Calu3 (cell line): ENCODE measurements around the gene DRD1. TPM values are rescaled to one million over a fixed set of nuclear protein-coding genes. Genes with fewer than 3 reads are reported as not detected.
"Not testable (repeated sequence)": the region's sequence is repeated elsewhere in the genome, so short reads cannot be mapped to it uniquely, and the experiment has no call there.

Experiments used
- BruUV-seq: library from RNA; stranded (reverse); fragments of 400-500 nt; replicated peaks from 2 replicates; lab custom pipeline; 2021; lab: Mats Ljungman, UMichigan
- CTCF ChIA-PET: fragments of 300-600 bp; sonication (Branson Sonifier 250); formaldehyde crosslinking; loops from one replicate; lab custom pipeline; 2022; ENCODE audit warnings: antibody characterized with exemption; lab: Charles Lee
- DNase-seq: peaks from one replicate; pipeline ENCODE4 v3.0.0; 2022
- H3K27ac Mint-ChIP-seq: one replicate; pipeline ENCODE4 v1.8.0; 2022; ENCODE audit warnings: mixed read lengths; ENCODE audit not compliant: unreplicated experiment
- H3K27me3 Mint-ChIP-seq: one replicate; pipeline ENCODE4 v1.8.0; 2022; ENCODE audit warnings: mixed read lengths; ENCODE audit not compliant: unreplicated experiment
- H3K36me3 Mint-ChIP-seq: one replicate; pipeline ENCODE4 v1.8.0; 2022; ENCODE audit warnings: mild to moderate bottlenecking, moderate library complexity, mixed read lengths; ENCODE audit not compliant: insufficient read depth, unreplicated experiment
- H3K4me1 Mint-ChIP-seq: one replicate; pipeline ENCODE4 v1.8.0; 2022; ENCODE audit warnings: mild to moderate bottlenecking, low read depth, mixed read lengths; ENCODE audit not compliant: unreplicated experiment
- H3K4me3 Mint-ChIP-seq: one replicate; pipeline ENCODE4 v1.8.0; 2022; ENCODE audit warnings: mild to moderate bottlenecking, low read depth, moderate library complexity, mixed read lengths; ENCODE audit not compliant: unreplicated experiment
- H3K9me3 Mint-ChIP-seq: one replicate; pipeline ENCODE4 v1.8.0; 2022; ENCODE audit warnings: low read depth, mixed read lengths; ENCODE audit not compliant: unreplicated experiment
- CTCF ChIP-seq: fragments of 200-600 bp; IDR thresholded peaks from one replicate; pipeline ENCODE4 v1.8.0; 2022; ENCODE audit warnings: antibody characterized with exemption; ENCODE audit not compliant: unreplicated experiment
- intact Hi-C: fragments of 100-400 bp; cut with micrococcal nuclease; formaldehyde crosslinking; loops from one replicate; pipeline ENCODE4 v1.10.0; 2022; ENCODE audit not compliant: unreplicated experiment
- total RNA-seq: library from RNA; stranded (reverse); gene quantifications from 2 replicates; pipeline ENCODE4 v1.2.3, GENCODE V29; 2022

Gene DRD1
- total RNA-seq, 1 experiment from 2014 or later: not detected

GRCh38 chr5:175427762-175428161 is 16.2 kb downstream of the DRD1 start:
- intact Hi-C loops: no loop called here
- TF ChIP-seq CTCF: no peak
- Mint-ChIP-seq H3K36me3 (no peaks in the 10 kb centered on the region), H3K9me3 (peaks cover 18% of the 10 kb centered on the region), H3K27me3 (no peaks in the 10 kb centered on the region), H3K4me1 (no peaks in the 10 kb centered on the region), H3K4me3 (no peak overlapping the region), H3K27ac (no peak overlapping the region)
- CTCF ChIA-PET: no interaction called here
- BruUV-seq: no TSS peak
- no peak for DNase-seq

GRCh38 chr5:175424594-175424993 is 19.4 kb downstream of the DRD1 start:
- intact Hi-C loops, H3K36me3 Mint-ChIP-seq, H3K4me3 Mint-ChIP-seq, CTCF ChIA-PET, DNase-seq, H3K27me3 Mint-ChIP-seq, H3K27ac Mint-ChIP-seq, BruUV-seq, H3K4me1 Mint-ChIP-seq: not testable (repeated sequence)
- H3K9me3 Mint-ChIP-seq: peaks cover 23% of the 10 kb centered on the region

GRCh38 chr5:175422058-175422457 is 21.9 kb downstream of the DRD1 start:
- no peaks in the 10 kb centered on the region for H3K27me3 Mint-ChIP-seq
- H3K4me3 Mint-ChIP-seq: no peak overlapping the region
- no peaks in the 10 kb centered on the region for H3K4me1 Mint-ChIP-seq
- no peaks in the 10 kb centered on the region for H3K36me3 Mint-ChIP-seq
- no peak for TF ChIP-seq CTCF
- BruUV-seq: no TSS peak
- no peak for DNase-seq
- H3K9me3 Mint-ChIP-seq: peaks cover 13% of the 10 kb centered on the region
- H3K27ac Mint-ChIP-seq: no peak overlapping the region
- CTCF ChIA-PET: no interaction called here
- intact Hi-C loops: no loop called here

GRCh38 chr5:175420383-175420782 is 23.6 kb downstream of the DRD1 start:
- no peak overlapping the region for H3K27ac Mint-ChIP-seq
- H3K4me3 Mint-ChIP-seq: no peak overlapping the region
- intact Hi-C loops: no loop called here
- no peak for TF ChIP-seq CTCF
- H3K9me3 Mint-ChIP-seq: peaks cover 15% of the 10 kb centered on the region
- BruUV-seq: no TSS peak
- H3K27me3 Mint-ChIP-seq: no peaks in the 10 kb centered on the region
- DNase-seq: no peak
- H3K4me1 Mint-ChIP-seq: no peaks in the 10 kb centered on the region
- CTCF ChIA-PET: no interaction called here
- H3K36me3 Mint-ChIP-seq: no peaks in the 10 kb centered on the region

- TF ChIP-seq CTCF: no peak
- no TSS peak for BruUV-seq
- H3K27ac Mint-ChIP-seq: no peak overlapping the region
- H3K27me3 Mint-ChIP-seq: no peaks in the 10 kb centered on the region
- H3K36me3 Mint-ChIP-seq: no peaks in the 10 kb centered on the region
- no peak for DNase-seq
- CTCF ChIA-PET: no interaction called here
- intact Hi-C loops: no loop called here
- H3K9me3 Mint-ChIP-seq: peaks cover 24% of the 10 kb centered on the region
- no peaks in the 10 kb centered on the region for H3K4me1 Mint-ChIP-seq
- no peak overlapping the region for H3K4me3 Mint-ChIP-seq
These were observed 25.7 kb downstream of the DRD1 start for GRCh38 chr5:175418251-175418650.
